ENCODE results near the gene EBF3.

- no peak for TF ChIP-seq POLR2A (IDR thresholded peaks at IDR 0.05)
- TF ChIP-seq, protein P1, sequence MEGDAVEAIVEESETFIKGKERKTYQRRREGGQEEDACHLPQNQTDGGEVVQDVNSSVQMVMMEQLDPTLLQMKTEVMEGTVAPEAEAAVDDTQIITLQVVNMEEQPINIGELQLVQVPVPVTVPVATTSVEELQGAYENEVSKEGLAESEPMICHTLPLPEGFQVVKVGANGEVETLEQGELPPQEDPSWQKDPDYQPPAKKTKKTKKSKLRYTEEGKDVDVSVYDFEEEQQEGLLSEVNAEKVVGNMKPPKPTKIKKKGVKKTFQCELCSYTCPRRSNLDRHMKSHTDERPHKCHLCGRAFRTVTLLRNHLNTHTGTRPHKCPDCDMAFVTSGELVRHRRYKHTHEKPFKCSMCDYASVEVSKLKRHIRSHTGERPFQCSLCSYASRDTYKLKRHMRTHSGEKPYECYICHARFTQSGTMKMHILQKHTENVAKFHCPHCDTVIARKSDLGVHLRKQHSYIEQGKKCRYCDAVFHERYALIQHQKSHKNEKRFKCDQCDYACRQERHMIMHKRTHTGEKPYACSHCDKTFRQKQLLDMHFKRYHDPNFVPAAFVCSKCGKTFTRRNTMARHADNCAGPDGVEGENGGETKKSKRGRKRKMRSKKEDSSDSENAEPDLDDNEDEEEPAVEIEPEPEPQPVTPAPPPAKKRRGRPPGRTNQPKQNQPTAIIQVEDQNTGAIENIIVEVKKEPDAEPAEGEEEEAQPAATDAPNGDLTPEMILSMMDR (IDR thresholded peaks at IDR 0.05 in 4 of 5, conservative IDR thresholded peaks at IDR 0.05 in 1 of 5), result no peak
These were observed 154.2 kb downstream of the EBF3 start for GRCh38 chr10:129809841-129810240.

All from gastrocnemius medialis (tissue), 4 donors.